Cardiac septum (tissue), 1 donor: ENCODE measurements around the gene PI4KA. TPM values are rescaled to one million over a fixed set of nuclear protein-coding genes. Genes with fewer than 3 reads are reported as not detected.
"Not testable (repeated sequence)": the region's sequence is repeated elsewhere in the genome, so short reads cannot be mapped to it uniquely, and the experiment has no call there.

Experiments
- DNase-seq: peaks from one replicate; pipeline ENCODE4 v3.0.0-alpha.2; 2020; ENCODE audit warnings: low spot score
- intact Hi-C: fragments of 100-400 bp; cut with DNase I; formaldehyde crosslinking; loops from one replicate; pipeline ENCODE4 v1.14.0; 2022
- total RNA-seq: library from RNA; stranded (reverse); fragmentation: NEBNext Ultra II Directional; extraction: Animal tissue kit (Norgen Biotek cat#: 25700); gene quantifications from one replicate; pipeline ENCODE4 v1.2.1, GENCODE V29; 2021
- donor health status: DM: no; HTN: no; CAD: no.

Gene PI4KA
- total RNA-seq, 1 donor from 2014 or later, result 52.6 TPM

GRCh38 chr22:20826373-20827152 lies 32.0 kb downstream of the PI4KA start:
- DNase-seq, intact Hi-C loops: not testable (repeated sequence)

DNA sequence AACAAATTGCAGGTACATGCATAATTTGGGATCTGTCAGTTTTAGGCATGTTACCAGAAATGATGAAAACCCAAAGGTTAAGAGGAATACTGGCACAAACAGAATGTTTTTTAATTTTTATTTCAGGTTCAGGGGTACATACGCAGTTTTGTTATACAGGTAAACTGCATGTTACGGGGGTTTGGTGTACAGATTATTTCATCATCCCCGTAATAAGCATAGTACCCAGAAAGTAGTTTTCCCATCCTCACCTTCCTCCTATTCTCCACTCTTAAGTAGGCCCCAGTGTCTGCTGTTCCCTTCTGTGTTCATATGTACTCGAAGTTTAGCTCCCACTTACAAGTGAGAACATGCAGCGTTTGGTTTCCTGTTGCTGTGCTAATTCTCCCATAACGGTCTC lies 33.0 kb downstream of the PI4KA start:
- intact Hi-C loops, result no loop called here

DNA sequence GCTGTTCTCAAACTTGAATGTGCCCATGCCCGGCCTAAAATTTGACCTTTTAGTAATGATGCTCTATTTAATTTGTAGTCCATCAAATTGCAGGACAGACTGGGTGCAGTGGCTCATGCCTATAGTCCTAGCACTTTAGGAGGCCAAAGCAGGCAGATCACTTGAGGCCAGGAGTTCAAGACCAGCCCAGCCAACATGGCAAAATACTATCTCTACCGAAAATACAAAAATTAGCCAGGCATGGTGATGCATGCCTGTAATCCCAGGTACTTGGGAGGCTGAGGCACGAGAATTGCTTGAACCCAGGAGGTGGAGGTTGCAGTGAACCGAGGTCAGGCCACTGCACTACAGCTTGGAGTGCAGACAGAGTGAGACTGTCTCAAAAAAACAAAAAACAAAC lies 33.4 kb downstream of the PI4KA start:
- DNase-seq, intact Hi-C loops: not testable (repeated sequence)

More for the DNA sequence above, 33.0 kb downstream of the PI4KA start:
- no peak for DNase-seq

- intact Hi-C loops, result no loop called here
- DNase-seq, result no peak
Measured at GRCh38 chr22:20823264-20823663, 35.3 kb downstream of the PI4KA start.

GRCh38 chr22:20822240-20822639 lies 36.4 kb downstream of the PI4KA start:
- no peak for DNase-seq
- intact Hi-C loops, result no loop called here

DNA sequence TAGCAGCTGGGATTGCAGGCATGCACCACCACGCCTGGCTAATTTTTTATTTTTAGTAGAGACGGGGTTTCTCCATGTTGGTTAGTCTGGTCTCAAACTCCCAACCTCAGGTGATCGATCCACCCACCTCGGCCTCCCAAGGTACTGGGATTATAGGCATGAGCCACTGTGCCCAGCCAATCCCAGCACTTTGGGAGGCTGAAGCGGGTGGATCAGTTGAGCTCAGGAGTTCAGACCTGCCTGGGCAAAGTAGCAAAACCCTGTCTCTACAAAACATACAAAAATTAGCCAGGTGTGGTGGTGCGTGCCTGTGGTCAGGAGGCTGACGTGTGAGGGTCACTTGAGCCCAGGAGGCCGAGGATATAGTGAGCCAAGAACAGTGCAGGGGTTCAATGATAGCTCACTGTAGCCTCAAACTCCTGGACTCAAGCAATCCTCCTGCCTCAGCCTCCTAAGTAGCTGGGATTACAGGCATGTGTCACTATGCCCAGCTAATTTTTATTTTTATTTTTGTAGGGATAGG lies 36.8 kb downstream of the PI4KA start:
- DNase-seq, intact Hi-C loops: not testable (repeated sequence)

- intact Hi-C loops, result no loop called here
Measured at GRCh38 chr22:20819471-20819870, 39.1 kb downstream of the PI4KA start.

DNA sequence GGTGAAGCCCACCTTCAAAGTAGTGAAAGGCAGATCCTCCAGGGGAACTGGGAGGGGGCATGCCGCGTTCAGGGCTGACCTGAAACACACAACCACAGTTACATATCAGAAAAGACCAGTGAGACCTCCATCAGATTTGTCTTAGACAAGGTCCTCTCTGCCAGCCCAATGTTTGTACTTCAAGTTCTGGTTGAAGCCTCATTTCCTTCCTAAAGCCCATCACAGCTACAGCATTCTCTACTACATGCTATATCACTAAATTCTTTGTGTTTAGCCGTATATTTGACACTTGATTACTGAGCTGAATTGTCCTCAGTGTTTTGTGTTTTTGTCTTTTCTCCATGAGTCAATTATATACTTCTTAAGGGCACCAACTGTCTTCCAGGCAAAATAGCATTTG lies 40.1 kb downstream of the PI4KA start:
- DNase-seq, result no peak
- intact Hi-C loops, result no loop called here

More at GRCh38 chr22:20819471-20819870, 39.1 kb downstream of the PI4KA start:
- no peak for DNase-seq

- DNase-seq, result no peak
- intact Hi-C loops, result no loop called here
Measured at GRCh38 chr22:20816559-20816958, 42.1 kb downstream of the PI4KA start.

DNA sequence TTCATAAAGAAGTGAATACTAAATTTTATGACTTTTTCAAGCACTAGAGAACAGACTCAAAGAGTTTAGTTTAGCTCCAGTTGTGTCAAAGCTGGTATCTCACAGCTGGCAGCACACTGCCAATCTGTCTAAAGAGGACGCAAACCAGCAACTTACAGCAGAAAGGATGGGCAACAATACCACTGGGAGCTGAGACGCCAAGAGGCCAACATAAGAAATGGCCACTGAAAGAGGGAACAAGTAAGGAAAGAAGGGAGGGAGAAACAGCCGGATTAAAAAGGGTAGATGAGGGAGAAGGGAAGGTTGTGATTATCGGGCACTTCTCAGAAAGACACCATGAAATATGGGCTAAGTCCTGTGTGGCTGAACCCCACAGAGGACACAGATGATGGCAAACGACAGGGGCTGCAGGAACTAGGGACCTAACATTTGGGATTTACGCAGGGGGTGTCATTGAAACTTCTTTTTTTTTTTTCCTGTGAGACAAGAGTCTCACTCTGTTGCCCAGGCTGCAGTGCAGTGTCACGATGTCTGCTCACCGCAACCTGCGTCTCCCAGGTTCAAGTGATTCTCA lies 43.0 kb downstream of the PI4KA start:
- intact Hi-C loops, result no loop called here
- no peak for DNase-seq

- DNase-seq, result no peak
- intact Hi-C loops, result no loop called here
Measured at GRCh38 chr22:20814221-20814808, 44.3 kb downstream of the PI4KA start.

DNA sequence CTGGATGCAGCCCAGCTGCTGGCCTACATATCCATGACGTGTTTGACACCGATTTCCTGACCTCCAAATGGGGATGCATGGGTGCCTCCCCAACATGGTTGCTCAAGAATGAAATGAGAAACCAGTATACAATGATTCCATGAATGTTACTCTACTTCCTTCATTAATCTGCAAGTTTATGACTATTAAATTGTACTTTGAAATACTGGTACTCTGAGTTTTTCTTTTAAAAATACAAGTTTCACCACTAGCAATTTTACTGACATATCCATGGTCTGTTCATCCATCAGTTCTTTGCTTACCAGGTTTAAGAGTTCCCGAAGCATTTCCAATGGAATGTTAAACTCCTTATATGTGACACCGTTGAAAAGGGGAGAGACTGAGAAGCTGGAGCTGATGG lies 45.6 kb downstream of the PI4KA start:
- intact Hi-C loops, result no loop called here
- no peak for DNase-seq

GRCh38 chr22:20811971-20812660 lies 46.5 kb downstream of the PI4KA start:
- intact Hi-C loops, result no loop called here
- DNase-seq, result no peak

DNA sequence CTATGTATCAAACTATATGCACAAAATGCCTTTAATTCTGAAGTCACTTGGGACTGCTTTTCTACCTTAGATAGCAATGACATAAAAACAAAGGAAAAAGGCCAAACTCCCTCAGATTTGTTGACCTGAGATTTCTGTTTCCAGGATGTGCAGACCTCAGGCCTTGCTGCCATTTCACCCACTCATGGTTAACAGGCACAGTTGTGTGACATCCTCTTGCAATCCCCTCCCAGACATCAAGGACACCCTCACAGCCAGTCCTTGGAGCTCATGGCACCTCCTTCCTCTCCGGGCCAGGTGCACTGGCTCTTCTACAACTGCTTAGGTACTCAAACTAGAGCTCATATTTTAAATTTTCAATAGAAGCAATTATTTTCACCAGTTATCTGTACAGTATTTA lies 47.4 kb downstream of the PI4KA start:
- intact Hi-C loops, result no loop called here

GRCh38 chr22:20810645-20811044 lies 48.0 kb downstream of the PI4KA start:
- intact Hi-C loops, result no loop called here
- no peak for DNase-seq

More for the DNA sequence above, 47.4 kb downstream of the PI4KA start:
- no peak for DNase-seq

DNA sequence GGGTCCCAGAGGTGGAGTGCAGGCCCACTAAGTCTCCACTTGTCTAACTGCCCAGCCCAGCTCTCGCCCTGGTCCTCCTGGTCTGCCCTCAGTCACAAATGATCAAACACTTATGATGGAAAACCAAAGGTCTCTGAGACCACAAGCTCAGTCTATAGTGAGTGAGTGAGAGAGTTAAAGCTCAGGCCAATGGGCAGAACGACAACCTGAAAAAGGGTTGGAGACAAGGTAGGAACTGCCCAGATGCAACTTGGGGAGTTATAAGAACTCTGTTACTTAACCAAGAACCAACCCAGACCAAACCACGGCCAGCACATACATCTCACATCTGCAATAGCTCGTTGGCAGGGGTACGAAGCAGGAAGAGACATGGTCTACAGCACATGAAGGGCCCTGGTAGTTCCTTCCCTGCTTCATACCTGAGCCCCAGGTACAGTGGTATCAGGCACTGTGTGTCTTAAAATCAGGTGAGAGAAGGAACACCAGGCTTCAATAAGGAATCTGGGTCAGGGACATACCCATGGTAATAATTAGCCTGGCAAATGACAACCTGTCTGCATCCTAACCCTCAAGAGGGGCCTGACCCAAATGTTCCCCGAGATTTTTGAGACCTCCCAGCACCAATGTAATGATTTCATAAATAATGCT lies 48.9 kb downstream of the PI4KA start:
- intact Hi-C loops, result no loop called here
- DNase-seq, result no peak

DNA sequence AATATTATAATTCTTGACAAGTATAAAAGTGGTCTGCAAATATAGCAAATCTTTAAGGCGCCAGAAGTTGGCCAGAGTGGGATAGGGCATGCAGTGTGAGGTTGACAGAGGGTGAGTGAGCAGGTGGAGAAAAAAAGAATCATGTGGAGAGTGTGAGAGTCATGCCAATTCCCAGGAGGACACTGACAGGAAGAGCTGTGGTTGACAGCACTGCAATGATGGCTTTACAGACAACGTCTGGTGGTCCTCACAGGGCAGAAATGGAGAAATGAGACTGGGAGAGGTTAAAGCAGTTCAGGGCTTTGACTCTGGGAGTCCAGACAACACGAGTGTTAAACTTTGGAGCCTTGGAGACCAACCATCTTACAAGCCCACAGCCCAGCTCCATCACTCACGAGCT lies 49.8 kb downstream of the PI4KA start:
- intact Hi-C loops, result no loop called here

DNA sequence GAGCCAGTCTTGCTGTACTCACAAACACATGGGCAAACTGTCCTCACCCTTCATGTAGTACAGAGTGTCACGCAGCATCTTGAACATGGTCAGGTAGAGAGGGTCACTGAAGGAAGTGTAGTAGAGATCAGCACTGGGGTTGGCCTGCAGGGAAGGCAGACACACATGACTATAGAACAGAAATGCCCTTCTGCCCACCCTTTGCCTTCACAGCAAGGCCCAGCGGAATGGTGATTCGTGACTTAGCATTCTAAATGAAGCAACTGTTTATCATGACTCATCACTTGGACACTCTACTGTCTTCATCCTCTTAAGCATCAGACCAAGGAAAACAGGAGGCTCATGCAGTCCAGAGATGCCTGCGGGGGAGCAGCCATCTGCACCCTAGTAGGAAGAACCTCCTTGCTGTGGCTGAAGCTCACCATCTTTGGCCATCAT lies 51.3 kb downstream of the PI4KA start:
- intact Hi-C loops, result no loop called here
- DNase-seq, result no peak

More for the DNA sequence above, 49.8 kb downstream of the PI4KA start:
- no peak for DNase-seq

- intact Hi-C loops, result no loop called here
Measured at GRCh38 chr22:20805972-20806471, 52.6 kb downstream of the PI4KA start.

More at GRCh38 chr22:20805972-20806471, 52.6 kb downstream of the PI4KA start:
- DNase-seq, result no peak
